HG02588 (cell line): ENCODE measurements around the gene NOS1AP.
A peak's percentile ranks its signal among the peaks of the same experiment; 100 is the strongest.
"Not testable (repeated sequence)": the region's sequence is repeated elsewhere in the genome, so short reads cannot be mapped to it uniquely, and the experiment has no call there.

Experiments
- ATAC-seq: cut with Tn5 transposase; IDR thresholded peaks from one replicate; pipeline ENCODE4 v1.9.1; 2021; ENCODE audit warnings: mild to moderate bottlenecking, moderate library complexity; ENCODE audit not compliant: unreplicated experiment

The NOS1AP gene

GRCh38 chr1:162069334-162070093 lies at the start of gene NOS1AP:
TSS of gene NOS1AP (plus strand) at chr1:162069691. CDS start at chr1:162070178, 487 bp downstream.
- peak; percentile 99 for ATAC-seq

DNA sequence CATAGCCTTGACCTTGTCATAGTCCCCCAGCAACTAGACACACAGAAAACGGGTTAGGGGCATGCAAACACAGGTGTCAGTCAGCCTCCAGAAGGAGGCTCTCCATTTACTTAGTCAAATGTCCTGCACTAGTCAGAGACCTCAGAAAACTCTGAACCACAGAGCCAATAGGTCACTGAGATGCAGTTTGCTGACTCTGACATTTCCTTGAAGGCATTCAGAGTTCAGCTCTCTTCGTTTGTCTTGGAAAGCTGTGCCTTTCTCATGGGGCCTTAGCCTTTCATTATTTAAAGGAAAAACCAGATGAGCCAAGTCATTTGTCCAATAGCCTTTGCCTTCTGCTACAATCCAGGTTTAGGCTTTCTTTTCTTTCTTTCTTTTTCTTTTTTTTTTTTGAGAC lies 49.3 kb upstream of the NOS1AP start:
- no peak for ATAC-seq

GRCh38 chr1:162021124-162021523 lies 48.4 kb upstream of the NOS1AP start:
- no peak for ATAC-seq

DNA sequence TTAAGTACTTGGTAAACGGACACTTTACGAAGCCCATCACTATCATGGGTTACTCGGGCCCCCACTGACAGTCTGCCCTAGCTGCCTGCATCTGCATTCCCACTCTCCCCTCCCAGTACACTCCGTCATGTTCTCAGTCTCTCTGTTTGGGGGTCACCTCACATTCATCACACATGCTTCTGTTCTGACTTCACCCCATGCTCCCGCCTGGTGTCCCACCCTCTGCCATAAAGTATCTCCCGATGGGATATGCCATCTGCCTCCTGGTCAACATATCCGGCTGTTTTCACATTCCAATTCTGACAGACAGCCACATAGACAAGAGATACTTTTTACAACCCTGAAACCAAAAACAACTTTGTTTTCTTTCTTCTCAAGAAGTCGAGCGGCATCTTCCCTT lies 46.9 kb upstream of the NOS1AP start:
- ATAC-seq: no peak

GRCh38 chr1:162023181-162023546 lies 46.3 kb upstream of the NOS1AP start:
- no peak for ATAC-seq

DNA sequence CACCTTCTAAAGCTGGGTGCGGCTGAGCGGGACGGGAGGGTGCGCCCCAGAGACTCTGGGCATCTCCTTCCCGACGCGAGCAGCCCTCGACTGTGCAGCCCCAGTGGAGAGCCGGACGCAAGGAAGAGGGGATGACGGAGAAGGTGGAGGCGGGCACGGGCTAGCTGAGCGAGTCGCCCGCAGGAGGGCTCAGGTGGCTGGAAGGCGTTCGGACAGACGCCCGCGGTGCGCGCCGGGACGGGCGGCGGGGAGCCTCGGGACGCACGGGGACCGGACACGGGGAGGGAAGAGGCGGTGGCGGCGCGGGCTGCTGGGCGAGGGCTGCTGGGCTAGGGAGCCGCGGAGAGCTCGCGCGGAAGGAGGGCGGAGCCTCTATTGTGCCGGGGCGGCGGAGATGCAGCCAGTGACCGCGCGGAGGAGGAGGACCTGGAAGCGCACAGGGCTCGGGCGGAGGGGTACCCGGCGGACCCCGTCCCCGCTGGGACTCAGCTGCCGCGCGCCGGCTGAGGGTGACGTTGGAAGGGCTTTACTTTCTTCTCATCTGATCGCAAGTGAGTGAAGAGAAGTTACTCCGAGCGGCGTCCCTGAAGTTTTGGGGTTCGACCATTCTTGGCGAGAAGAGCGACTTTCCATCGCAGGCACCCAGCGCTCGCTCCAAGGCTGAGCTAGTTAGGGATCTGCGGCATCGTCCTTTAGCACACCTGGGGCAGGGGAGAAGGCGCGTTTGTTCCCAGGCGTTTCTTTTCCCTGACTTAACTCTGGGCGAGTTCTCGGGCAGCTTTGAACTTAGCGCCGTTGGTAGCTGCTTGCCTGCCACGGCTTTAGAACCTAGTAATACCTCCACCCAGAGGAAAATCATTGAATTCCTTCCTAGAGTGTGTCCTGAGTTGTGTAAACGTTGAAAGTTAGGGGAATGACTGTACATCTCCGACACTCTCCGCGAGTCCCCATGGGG lies 45.7 kb upstream of the NOS1AP start, which contains the start of gene OLFML2B:
Gene OLFML2B (minus strand): TSS at position 323 of the 955 bp plus-strand sequence. CDS start 439 bp downstream, outside the sequence.
- ATAC-seq: no peak

- no peak for ATAC-seq
Measured at GRCh38 chr1:162025541-162025940, 44.0 kb upstream of the NOS1AP start.

- no peak for ATAC-seq
Measured at GRCh38 chr1:162026881-162027280, 42.6 kb upstream of the NOS1AP start.

GRCh38 chr1:162028726-162029125 lies 40.8 kb upstream of the NOS1AP start:
- peak; percentile 64 for ATAC-seq

GRCh38 chr1:162029157-162029556 lies 40.3 kb upstream of the NOS1AP start:
- ATAC-seq: no peak

DNA sequence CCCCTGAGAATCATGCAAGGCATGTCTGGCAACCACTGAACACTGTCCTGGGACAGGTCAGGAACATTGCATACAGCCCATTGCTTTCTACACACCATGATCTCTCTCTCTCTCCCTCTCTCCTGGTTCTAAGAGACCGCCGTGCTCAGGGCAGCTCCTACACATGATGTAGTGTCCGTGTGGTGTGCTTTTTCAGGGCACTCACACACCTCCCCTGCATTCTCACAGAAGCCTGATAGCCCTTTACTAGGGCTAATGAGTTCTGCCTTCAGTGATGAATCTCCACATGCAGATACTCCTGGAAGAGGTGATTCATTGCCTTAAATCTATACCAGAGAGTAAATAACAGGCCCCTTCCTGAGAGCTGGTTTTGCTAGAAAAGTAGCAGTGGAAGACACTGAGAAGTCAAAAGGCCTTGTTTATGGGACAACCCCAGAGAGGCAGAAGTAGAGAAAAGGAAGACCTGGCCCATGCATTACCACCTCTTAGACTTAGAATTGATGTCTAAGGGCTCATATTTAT lies 38.7 kb upstream of the NOS1AP start:
- ATAC-seq: no peak

DNA sequence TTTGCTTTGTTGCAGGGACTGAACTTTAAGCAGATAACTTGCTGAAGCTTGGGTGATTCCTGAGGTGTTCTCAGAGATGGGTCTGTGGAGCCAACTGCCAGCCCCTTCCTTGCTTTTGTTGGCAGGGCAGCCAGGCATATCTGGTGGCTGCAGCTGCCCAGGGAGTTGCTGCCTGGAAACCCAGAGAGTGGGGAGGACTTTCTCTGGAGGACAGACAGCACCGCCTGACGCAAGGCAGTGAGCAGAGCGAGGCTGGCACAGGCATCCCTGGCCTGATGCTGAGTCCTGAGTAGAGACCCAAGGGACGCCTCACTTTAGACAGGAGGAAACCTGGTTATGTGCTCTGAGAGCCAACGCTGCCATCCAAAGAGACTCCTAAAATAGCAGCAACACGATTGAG lies 36.1 kb upstream of the NOS1AP start:
- no peak for ATAC-seq

GRCh38 chr1:162035241-162035640 lies 34.2 kb upstream of the NOS1AP start:
- ATAC-seq: no peak

DNA sequence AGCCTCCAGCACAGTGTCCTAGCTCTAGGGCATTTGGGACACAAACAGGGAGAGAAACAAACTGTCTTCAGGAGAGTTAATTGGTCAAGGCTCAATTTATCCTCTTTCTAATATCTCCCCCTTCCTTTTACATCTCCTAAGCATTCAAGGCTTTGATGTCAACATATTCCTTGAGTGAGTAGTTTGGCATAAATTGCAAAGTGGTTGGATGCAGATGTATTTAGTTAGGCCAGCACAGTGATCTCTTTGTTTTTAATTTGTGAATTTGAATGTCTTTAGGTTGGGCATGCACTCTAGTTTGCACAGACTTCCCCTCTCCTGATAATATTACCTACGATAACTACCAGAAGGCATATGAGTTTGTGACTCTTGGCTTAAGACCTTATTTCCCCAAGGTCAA lies 33.3 kb upstream of the NOS1AP start:
- no peak for ATAC-seq

GRCh38 chr1:162038624-162039023 lies 30.9 kb upstream of the NOS1AP start:
- no peak for ATAC-seq

DNA sequence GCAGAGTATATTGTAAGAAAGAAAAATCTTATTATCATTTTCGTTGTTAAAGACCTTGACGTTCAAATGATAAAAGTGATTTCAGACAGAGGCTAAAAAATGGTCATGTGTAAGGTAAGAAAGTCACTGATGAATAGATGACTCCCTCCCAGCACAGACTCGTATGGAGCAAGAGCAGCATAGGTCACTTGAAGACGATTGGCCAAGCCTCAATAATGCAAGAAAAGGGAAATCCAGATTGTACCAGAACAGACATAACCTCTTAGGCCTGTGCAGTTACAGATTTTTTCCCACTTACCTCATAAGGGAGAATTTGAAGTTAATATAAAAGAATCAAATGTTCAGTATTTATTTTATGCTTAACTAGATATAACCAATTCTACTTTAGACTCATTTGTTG lies 29.5 kb upstream of the NOS1AP start:
- ATAC-seq: no peak

GRCh38 chr1:162040657-162041056 lies 28.8 kb upstream of the NOS1AP start:
- no peak for ATAC-seq

GRCh38 chr1:162042361-162042760 lies 27.1 kb upstream of the NOS1AP start:
- ATAC-seq: no peak

DNA sequence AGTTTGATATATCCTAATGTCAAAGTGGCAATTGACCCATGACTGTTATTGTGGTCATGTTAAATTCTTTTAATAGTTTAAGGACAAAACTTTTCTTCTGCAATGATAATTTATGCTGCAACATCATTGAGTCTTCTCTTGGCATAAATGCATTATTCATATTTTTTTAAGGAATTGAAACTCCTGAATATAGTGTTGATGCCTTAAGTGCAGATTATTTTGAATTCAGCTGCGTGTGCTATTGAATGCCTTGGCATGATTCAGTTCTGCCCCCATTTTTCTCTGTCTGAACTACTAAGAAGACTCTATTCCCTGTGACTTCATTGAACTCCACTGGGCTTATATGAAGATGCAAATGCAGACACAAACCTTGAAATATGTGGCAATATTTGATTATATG lies 22.6 kb upstream of the NOS1AP start:
- no peak for ATAC-seq

GRCh38 chr1:162053949-162054348 lies 15.5 kb upstream of the NOS1AP start:
- not testable (repeated sequence) for ATAC-seq

DNA sequence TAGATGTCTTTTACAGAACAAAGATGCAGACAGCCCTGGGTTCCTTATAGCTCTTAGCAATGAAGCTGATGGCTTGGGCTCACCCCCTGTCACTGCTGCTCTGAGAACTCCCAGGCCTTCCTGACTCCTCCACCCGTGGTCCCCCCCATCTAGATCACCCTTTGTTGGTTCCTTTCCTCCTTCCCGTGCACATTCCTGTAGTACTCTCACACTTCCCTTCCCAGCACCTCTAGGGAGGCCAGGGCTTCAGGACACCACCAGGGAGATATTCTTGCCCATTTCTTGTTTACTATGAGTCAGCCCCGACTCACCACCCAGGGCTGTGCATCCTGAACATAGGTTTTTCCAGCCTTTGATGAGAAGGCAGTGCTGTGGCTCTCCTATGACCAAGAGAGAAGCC lies 14.4 kb upstream of the NOS1AP start:
- ATAC-seq: no peak

DNA sequence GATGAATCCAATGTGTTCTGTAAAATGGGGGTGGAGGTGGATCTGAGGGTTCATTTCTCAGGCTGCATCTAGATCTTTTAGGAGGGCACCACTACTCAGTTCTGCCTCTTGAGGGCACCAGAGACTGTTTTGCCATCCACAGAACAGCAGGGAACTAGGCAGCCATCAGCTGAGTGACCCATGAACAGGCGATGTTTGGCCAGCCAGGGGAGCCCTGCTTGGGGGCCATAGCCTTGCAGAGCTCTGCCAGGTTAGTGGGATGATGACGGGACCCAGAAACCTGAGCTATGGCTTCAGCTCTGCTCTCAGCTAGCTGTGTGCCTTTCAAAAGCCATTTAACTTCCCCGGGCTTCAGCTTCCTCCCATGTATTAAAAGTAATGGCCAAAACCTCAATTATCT lies 13.4 kb upstream of the NOS1AP start:
- ATAC-seq: peak; percentile 76
